ENCODE measurements around the gene SUV39H1.
"Not testable (repeated sequence)": the region's sequence is repeated elsewhere in the genome, so short reads cannot be mapped to it uniquely, and the experiment has no call there.

The SUV39H1 gene, protein sequence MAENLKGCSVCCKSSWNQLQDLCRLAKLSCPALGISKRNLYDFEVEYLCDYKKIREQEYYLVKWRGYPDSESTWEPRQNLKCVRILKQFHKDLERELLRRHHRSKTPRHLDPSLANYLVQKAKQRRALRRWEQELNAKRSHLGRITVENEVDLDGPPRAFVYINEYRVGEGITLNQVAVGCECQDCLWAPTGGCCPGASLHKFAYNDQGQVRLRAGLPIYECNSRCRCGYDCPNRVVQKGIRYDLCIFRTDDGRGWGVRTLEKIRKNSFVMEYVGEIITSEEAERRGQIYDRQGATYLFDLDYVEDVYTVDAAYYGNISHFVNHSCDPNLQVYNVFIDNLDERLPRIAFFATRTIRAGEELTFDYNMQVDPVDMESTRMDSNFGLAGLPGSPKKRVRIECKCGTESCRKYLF

GRCh38 chrX:48696301-48696908 is at the start of gene SUV39H1:
TSS of gene SUV39H1 (plus strand) at chrX:48696734. CDS start at chrX:48696785, 51 bp downstream.
- peak; percentile 92 for DNase-seq

DNA sequence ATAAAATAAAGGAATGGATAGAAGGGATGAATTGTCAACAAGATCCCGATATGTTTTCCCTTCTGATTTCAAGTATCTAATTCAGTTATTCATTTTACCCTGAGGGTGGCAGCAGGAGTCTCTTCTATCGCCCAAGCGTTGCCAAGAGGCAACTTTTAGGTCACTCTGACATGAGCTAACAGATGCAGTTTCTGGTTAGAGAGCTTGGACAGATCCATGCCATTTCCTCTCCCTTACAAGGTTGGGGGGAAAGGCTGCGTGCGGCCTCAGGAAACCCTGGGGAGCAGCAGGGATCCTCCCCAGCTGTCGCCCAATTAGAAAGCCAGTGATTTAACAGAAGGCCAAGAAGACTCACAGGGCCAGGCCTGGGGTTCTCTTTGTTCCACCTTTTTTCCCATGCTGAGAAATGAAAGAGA is 48.2 kb upstream of the SUV39H1 start:
- peak; percentile 62 for DNase-seq

- DNase-seq: no peak
Observed at GRCh38 chrX:48649102-48649501, 47.4 kb upstream of the SUV39H1 start.

DNA sequence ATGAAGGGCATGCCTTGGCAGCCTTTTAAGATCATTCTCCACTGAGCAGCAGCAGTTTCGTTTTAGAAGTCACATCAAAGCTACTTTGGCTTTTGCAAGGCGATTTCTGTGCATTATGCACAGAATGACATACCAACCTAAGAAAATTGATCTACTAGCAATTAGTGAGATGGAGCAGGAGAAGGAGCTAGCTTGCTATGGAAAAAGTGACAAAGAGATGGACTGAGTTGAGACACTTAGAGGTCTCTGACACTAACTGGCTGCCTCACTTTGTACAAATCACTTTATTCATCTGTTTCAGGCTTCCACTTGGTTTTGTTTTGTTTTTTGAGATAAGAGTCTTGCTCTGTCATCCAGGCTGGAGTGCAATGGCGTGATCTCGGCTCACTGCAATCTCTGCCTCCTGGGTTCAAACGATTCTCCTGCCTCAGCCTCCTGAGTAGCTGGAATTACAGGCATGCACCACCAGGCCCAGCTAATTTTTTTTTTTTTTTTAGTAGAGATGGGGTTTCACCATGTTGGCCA is 44.4 kb upstream of the SUV39H1 start:
- not testable (repeated sequence) for DNase-seq

DNA sequence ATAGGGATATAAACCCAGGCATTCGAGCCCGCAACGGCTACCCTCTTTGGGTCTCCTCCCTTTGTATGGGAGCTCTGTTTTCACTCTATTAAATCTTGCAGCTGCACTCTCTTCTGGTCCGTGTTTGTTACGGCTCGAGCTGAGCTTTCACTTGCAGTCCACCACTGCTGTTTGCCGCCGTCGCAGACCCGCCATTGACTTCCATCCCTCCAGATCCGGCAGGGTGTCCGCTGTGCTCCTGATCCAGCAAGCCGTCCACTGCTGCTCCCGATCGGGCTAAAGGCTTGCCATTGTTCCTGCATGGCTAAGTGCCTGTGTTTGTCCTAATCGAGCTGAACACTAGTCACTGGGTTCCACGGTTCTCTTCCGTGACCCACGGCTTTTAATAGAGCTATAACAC is 41.8 kb upstream of the SUV39H1 start:
- DNase-seq: peak; percentile 9

- DNase-seq: not testable (repeated sequence)
Observed at GRCh38 chrX:48659686-48660085, 36.8 kb upstream of the SUV39H1 start.

- DNase-seq: no peak
Observed at GRCh38 chrX:48663241-48663640, 33.3 kb upstream of the SUV39H1 start.

DNA sequence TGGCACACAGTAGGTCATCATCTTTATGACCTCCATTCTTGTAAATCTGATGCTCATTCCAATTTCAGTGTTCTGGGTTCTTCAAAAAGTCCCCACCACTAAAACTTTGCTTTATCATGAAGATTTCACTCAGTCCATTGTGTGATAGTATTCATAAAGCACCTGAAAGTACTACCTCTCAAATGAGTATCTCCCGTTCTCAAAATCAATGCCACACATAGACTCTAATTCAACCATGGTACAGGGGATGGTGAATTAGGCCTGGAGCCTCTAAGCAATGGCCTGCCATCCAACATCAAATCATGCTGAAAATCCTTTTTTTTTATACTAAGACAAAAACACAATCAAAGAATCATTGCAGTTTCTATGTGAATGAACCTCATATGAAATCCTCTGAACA is 32.4 kb upstream of the SUV39H1 start:
- no peak for DNase-seq

DNA sequence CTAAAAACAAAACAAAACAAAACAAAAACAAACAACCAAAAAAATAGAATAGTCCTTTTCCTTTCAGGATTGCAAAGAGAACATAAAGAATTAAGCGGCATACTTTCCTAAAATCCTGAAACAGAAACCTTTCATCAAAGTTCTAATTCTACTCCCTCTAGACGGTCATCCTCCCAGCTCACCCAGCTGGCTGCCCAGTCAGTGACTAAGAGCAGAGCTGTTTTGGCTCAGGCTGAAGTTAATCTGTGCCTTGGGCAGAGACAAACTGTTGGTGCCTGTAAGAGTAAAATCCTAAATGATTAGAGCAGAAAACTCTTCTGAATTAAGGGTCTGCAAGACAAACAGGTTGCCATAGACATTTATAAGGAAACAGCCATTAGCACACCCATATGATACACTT is 30.5 kb upstream of the SUV39H1 start:
- no peak for DNase-seq

- no peak for DNase-seq
Observed at GRCh38 chrX:48666649-48667048, 29.9 kb upstream of the SUV39H1 start.

DNA sequence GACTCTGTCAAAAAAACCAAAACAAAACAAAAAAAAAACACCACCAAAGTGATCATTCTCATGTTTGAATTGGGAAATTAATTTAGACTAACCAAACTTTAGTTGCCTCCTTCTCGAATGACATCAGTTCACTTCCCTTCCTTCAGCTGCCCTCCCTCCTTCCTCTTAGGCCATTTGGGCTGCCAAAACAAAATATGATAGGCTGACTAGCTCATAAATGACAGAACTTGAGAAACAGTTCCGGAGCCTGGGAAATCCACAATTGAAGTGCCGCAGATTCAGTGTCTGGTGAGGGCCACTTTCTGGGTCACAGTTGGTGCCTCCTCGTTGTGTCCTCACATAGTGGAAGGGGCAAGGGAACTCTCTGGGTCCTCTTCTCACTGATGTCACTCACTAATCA is 29.0 kb upstream of the SUV39H1 start:
- no peak for DNase-seq

- not testable (repeated sequence) for DNase-seq
Observed at GRCh38 chrX:48668187-48668586, 28.3 kb upstream of the SUV39H1 start.

DNA sequence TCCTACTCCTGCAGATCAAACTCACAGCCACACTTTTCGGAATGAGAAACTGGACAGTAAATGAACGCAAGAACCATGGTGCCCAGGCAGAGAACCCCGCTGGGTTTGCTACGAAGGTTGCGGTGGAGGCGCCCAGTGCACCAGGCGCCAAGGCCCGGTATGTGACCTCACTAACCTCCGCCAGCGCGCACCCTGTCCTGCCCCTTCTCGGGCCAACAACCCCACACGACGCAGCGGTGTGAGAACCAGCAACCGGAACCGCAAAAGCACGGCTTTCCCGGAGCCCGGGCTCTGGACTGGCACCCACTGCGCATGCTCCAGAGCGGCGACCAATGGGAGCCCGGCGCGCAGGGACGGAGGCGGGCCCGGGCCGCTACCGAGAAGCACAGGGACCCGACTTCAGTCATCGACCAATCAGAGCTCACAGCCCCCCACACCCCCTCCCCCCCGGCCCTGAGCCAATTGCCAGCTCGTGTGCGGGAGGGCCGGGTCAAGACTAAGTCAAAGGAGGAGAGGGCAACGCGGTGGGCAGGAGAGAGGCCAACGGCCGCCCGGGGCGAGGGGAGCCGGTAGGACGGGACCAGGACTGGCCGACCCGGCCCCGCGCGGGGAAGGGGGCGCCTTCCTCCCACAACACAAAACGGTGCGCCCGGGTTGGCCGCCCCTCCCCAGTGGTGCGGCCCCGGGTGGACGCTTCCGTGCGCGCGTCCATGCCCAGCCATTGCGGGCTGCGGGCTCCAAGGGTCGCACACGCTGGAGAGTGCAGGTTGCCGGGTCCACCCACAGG is 20.2 kb upstream of the SUV39H1 start:
- DNase-seq: peak; percentile 90

- DNase-seq: peak; percentile 51
Observed at GRCh38 chrX:48676893-48677270, 19.7 kb upstream of the SUV39H1 start.

DNA sequence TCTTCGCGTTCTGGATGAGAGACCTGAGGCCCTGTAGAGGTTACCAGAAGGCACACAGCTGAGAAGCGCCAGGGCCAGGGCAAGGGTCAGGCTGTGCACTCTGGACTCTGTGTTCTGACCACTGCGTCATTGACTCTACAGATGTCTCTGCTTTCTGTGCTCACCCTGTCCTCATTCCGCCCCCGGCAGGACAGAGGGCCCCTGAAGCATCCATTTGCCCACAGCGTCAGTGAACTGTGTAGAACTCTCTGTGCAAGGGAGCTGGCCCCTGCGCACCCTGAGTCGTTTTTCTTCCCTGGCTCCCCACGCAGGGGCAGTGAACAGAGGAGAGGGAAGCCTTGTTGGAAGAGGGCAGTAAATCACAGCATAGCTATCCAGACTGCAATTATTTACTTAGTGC is 19.0 kb upstream of the SUV39H1 start:
- no peak for DNase-seq

DNA sequence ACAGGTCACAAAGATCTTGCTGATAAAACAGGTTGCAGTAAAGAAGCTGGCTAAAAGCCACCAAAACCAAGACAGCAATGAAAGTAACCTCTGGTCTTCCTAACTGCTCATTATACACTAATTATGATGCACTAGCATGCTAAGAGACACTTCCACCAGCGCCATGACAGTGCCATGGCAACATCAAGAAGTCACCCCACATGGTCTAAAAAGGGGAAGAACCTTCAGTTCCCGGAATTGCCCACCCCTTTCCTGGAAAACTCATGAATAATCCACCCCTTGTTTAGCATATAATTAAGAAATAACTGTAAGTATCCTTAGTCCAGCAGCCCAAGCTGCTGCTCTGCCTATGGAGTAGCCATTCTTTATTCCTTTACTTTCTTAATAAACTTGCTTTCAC is 16.1 kb upstream of the SUV39H1 start:
- not testable (repeated sequence) for DNase-seq

DNA sequence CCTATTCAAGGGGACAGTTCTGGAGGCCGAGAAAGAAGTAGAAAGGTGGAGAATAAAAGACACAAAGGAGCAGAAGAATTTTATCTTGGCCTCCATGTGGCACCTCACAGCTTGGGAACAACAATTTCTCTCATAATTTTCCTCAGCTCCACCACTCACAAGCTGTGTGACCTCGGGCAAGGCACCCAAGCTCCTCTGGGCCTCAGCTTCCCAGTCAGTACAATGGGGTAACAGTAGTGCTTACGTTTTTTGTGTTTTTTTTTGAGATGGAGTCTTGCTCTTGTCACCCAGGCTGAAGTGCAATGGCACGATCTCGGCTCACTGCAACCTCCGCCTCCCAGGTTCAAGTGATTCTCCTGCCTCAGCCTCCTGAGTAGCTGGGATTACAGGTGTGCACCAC is 15.6 kb upstream of the SUV39H1 start:
- not testable (repeated sequence) for DNase-seq

DNA sequence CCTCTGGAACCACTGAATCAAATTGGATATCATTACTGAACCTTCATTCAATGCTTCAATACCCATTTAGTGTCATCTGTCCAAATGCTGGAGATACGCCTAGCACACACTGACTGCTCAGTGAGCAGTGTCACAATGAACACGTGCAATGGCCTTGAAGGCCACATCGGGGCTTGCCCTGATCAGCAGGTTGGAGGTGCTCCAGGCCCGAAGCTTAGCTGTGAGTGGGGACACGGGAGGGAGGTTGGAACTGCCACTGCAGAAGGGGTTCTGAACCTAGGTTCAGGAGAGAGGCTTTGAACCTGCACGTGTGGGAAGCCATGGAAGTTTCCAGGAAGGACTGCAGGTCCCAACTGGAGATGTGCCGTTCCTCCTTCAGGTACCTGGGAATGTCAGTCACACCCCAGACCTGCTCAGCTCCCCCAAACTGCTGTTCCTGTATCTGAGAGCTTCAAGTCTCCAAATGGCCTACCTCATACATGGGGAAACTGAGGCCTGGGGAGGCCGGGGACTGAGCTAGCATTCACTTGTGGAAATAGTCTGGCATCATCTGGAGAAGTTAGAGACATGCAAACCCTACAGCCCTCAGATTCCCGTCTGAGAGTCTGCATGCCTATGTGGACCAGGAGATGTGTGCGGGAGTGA is 14.9 kb upstream of the SUV39H1 start:
- DNase-seq: no peak

- not testable (repeated sequence) for DNase-seq
Observed at GRCh38 chrX:48682795-48683194, 13.7 kb upstream of the SUV39H1 start.

GRCh38 chrX:48683411-48683982 is 13.0 kb upstream of the SUV39H1 start, which contains the start of gene WAS:
TSS of gene WAS (plus strand) at chrX:48683799. CDS start at chrX:48683854, 55 bp downstream.
- DNase-seq: no peak

DNA sequence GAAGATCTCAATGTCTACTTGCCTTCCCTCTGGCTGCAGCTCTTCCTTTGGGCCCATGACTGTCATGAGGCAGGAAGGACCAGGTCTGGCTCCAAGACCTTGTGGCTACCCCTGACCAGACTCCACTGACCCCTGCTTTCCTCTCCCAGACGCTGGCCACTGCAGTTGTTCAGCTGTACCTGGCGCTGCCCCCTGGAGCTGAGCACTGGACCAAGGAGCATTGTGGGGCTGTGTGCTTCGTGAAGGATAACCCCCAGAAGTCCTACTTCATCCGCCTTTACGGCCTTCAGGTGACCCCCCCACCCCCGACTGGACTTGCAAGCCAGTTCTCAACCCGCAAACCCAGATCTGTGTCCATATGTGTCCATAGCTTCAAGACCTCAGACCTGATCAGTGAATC is 12.4 kb upstream of the SUV39H1 start:
- no peak for DNase-seq

DNA sequence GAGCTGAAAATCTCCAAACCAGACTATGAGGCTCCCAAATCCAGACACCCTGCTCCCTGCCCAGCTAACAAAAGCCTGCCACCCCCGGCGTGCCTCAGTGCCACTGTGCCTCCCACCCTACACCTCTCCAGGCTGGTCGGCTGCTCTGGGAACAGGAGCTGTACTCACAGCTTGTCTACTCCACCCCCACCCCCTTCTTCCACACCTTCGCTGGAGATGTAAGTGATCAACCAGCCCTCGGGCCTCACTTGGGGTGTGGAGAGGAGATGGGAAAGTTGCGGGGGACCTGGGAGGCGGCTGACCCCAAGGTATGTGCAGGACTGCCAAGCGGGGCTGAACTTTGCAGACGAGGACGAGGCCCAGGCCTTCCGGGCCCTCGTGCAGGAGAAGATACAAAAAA is 11.1 kb upstream of the SUV39H1 start:
- no peak for DNase-seq

All from NCI-H2227 treated with DMSO at 0.1 percent for 48 hours (cell line).